Umbilical cord (tissue), 2 donors: ENCODE measurements around the gene PLCB1. TPM values are rescaled to one million over a fixed set of nuclear protein-coding genes. Genes with fewer than 3 reads are reported as not detected.
"Not testable (repeated sequence)": the region's sequence is repeated elsewhere in the genome, so short reads cannot be mapped to it uniquely, and the experiment has no call there.

Experiments used
- DNase-seq: peaks from one replicate; pipeline ENCODE4 v3.0.0-alpha.2; 2015; ENCODE audit warnings: low spot score
- total RNA-seq: library from RNA; depleted of rRNA; stranded (reverse); fragments of >200 nt; gene quantifications from one replicate; pipeline ENCODE4 v1.2.3, GENCODE V29; 2014; ENCODE audit warnings: low replicate concordance; ENCODE audit not compliant: insufficient read depth

Gene PLCB1
- total RNA-seq, 1 donor from 2014 or later: 49.1 TPM

DNA sequence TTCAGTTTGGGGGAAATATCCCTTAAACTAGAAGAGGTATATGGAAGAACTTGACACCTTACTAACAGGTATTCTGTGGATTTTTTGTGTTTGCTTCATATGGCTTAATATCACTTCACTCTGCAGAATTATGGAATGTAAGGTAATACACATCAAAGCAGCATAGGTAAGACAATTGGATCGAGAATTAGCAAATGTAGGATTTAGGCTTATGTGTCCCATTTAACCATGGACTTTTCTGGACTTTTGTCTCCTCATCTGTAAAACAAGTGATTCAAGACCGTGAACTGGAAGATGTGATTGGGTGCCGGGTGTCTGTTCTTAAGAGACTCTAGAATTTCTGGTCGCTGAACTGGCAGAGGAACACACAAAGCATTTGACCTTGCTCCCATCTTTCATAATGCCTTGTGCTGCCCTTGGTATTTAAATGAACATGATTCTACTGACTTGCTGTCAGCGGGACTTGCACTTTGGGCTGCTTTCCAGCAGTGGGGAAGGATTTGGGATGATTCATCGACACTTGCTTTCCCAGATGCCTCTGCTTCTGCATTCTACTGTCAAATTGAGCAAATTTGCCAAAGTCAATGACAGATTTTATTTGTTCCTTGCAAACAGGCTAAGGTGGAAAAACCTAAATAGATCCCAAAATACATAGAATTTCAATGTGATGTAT is 199.8 kb downstream of the PLCB1 start:
- DNase-seq: peak; percentile 46

DNA sequence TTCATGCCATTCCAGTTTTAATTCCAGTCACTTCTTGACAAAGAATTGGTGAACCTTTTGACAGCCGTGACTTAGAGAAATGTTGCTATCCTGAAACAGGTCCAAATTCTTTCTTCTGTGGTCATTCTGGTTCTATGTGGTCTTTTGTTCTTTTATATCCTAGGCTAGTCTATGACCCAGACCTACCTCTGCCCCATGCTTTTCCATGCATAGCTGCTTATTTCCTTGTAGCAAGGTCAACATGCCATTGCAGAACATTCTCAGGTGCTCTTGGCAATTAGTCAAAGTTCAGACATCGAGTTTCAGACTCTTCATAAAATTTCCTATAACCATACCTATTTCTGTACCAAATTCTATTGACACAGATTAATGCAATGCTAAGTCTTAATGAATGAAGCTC is 202.6 kb downstream of the PLCB1 start:
- no peak for DNase-seq

DNA sequence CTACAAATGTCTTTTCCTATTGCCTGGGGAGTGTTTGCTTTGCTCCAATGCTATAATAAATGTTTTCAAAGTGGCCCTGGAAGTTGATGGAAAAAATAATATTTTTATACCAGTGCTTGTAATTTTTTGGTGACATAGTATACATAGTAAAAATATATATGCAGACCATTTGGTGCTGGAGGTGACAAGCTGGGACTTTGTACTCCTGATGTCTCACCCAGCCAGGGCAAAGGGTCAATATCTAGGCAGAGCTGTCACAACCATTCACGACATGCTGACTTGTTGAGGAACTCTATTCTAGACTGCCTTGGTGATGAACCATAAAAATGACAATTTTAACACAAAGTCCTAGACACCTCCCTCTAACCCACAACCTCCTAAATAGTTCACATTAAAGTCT is 203.0 kb downstream of the PLCB1 start:
- DNase-seq: no peak

DNA sequence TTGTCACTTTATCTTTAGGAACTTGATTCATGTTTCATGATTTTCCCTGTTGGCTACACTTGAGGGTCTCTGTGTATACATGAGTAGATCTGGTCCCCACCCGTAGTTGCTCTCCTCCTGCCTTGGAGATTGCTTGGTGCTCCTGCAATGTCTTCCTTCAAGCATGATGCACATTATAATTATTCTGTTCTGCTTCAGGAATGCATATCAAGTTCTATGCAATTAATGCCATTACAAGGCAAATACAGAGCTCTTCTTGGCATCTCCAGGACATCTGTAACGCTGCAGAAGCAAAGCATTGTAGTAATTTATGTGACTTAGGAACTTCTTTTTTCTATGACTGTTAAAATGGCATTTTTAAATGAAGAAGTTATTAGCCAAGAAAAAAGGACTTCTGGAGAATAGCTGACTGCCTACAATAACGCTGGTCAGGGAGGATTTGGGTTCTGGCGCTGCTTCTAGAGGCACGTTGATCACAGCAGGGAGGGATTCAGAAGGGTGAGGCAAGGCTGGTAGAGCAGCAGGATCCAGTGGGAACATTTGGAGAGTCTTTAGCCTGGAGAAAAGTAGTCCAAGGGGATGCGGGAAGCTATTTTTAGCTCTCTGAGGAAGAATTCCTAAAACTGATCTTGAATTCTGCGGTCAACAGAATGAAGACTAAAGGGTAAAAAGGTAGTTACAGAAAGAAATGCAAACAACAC is 203.6 kb downstream of the PLCB1 start:
- DNase-seq: no peak

DNA sequence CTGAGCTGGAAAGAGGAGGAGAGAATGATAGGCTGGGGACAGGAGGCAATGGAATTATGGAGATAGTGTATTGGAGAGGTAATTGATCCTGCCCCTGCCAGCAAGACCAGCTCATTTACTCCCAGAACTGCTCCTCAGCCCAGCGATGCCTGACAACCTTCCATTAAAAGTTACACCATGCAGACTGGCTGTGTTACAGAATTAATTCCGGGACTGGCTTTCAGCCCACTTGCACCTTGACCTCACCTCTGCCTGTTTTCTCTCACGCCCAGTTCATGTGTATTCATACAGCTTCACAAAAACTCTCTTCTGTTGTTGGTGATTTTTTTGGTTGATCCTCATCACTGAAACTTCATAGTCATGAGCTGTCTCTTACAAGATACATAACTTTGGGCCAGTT is 207.3 kb downstream of the PLCB1 start:
- DNase-seq: no peak

DNA sequence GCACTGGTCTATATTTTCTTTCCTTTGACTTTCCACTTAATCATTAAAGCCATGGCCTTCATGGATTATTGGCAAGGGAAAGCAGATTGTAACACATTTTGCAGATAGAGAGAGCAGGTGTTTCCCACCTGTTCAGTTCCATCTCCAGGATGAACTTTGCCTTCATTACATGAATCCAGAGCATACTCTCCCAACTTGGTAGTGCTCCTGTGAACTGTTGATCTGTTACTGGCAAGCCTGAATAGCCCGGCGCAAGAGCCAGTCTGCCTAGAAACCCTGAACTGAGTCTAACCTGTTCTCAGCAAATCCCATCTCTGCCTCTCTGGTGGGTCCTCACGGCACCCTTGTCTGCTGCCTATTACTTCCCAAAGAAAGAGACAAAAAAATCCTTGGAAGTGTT is 210.3 kb downstream of the PLCB1 start:
- no peak for DNase-seq

DNA sequence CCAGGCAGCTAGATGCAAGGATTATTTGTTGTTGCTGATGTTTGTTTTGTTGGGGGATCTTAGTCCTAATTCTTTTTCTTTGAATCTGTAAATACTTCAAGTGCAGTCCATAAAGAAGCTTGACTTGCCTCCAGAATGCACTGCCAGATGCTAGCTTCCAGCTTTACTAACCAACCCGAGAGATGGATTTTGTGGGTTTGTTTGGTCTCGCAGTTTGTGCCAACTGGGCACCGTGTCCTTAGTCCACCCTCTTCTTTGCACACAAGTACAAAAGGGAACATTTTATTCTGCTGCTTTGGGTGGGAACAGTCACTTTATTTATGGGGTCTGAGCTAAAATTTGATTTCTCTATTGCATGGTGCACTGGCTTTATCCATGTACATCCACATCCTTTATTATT is 212.0 kb downstream of the PLCB1 start:
- DNase-seq: no peak

DNA sequence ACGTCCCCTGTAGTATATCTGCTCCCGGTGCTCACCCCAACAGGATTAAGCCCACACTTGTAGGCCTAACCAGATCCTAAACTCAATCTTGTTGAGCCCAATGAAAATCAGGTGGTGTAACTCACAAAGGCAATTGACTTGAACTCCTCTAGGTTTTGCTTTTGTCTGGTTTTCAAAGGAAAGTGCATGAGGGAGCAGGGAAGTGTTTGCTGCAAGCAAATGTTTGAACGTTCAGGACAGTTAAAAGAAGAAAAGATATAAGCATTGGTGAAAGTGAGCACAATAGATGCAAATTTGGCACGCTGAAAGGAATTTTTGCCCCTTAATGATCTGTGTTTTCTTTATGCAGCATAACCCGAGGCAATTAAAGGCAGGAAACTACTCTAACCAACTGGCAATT is 212.6 kb downstream of the PLCB1 start:
- no peak for DNase-seq

DNA sequence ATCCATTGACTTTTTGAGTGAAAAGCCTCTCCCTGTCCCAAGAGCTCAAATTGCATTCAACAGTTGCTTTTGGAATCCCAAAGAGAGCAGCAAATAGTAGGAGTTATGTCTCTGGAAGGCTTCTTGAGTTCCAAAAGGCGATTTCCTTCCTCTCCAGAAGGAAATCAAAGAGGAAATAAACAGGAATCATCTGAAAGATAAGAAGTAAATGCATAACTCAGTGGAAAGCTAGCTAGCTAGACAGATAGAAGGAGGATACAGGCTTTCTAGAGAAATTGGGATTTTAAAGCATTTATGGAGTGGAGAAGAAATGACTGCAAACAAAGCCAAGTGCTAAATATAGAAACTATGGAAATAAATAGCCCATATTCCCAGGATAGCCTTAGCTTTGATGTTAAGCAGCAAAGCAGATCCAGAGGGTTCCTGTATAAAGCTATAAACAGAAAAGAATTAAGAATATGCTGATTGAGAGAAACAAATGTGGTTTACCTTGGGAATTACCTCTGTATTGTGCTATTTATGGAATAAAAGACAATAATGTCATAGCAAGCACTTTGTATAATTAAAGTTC is 214.7 kb downstream of the PLCB1 start:
- peak; percentile 18 for DNase-seq

DNA sequence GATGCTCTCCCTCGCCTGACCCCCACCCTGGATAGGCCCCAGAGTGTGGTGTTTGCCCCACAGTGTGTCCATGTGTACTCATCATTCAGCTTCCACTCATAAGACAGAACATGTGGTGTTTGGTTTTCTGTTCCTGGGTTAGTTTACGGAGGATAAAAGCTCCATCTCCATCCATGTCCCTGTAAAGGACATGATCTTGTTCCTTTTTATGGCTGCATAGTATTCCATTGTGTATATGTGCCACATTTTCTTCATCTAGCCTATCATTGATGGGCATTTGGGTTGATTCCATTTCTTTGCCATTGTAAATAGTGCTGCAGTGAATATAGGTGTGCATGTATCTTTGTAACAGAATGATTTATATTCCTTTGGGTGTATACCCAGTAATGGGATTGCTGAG is 218.2 kb downstream of the PLCB1 start:
- not testable (repeated sequence) for DNase-seq

DNA sequence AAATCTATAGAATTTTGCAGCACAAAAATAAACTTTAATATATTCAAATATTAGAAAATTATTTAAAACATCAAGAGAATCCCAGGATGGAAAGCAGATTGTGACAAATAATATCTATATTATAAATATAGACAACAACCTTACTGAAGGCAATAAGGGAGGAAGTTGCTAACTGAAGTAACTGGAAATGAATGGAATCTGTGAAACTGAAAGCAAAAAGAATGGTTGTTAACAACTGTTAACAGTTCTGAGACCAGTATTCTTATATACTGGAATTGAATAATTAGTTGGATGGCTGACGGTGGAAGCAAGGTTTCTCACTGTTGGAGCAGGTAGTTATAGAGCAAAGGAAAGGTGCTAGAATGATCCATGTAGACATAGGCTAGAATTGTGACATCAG is 220.4 kb downstream of the PLCB1 start:
- no peak for DNase-seq

DNA sequence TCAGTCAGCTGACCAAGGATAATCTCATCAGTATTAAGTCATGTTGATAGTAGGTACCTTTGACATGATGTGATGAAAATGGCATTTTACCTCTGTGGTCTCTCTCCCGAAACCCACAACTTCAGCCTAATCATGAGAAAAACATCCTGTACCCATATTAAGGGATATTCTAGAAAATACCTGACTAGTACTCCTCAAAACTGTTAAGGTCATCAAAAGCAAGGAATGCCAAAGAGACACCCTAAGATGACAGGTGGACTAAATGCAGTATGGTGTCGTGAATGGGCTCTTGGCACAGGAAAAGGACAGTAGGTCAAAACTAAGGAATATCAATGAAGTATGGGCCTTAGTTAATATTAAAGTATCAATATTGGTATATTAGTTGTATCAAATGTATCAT is 221.4 kb downstream of the PLCB1 start:
- no peak for DNase-seq

DNA sequence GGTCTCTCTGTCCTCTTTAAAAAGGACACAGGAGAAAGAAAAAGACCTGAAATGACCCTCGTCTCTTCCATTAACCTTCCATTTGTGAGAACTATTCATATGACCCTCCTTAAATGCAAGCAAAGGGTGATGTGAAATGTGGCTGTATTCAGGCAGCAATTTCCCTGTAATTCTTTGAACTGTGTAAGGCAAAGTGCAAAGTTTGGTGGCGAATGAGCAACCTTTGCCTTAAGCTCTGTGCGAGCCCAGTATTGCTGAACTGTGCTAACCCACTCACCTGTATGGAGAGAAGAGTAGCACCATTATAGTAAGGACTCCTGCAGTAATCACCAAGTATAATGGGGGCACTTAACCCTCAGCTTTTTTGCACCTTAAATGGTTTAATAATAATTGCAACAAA is 223.4 kb downstream of the PLCB1 start:
- DNase-seq: no peak

DNA sequence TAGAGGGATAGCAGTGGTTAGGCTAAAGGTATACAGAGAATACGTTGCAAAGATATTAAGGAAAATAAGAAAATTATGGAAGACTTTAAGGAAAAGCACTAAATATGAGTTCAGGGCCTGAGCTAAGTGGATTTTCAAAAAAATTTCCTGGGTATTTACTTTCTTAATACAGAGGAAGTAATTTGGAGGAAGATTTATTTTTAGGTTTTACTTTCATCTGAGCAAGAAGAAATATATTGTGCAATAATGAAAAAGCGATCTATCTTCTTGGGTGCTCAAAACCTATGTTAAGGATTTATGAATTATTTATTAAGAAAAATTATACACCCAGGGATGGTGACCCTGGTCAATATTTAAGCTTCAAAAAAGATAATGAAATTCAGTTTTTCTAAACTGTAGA is 224.7 kb downstream of the PLCB1 start:
- DNase-seq: no peak

DNA sequence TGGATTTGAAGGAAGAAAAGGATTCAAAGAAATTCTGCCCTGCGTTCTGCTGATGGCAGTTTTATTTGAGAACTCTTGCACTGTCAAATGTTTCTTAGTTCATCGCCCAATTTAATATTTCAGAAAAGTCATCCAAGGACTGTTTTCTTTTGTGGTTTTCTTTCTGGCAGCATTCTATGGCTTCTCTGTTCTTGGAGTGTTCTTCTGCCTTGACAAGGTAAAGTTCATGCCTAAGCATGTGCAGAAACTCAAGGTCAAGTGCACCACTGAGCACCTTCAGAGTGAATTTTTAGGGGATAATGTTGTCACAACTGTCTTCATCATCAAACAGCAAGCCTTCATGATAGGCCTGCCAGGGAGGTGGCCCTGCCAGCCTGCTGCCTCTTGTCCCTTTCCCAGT is 225.6 kb downstream of the PLCB1 start:
- no peak for DNase-seq

DNA sequence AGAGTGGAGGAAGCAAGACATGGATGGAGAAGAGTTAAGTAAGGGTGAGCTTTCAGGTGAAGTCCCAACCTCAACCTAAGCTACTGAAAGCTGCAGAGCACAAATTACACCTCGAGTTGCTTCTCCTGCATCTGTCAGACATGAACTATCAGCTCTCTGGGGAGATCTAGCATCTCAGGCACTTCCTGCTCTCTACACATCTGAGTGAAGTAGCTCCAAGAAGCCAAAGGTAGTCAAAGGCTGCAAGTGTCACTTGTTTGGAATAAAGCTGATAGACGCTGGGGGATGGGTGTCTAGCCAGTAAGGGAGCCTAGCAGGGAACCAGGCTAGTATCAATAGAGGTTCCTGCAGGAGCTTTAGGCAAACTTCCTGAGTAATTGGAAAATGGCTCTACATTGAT is 228.0 kb downstream of the PLCB1 start:
- no peak for DNase-seq

DNA sequence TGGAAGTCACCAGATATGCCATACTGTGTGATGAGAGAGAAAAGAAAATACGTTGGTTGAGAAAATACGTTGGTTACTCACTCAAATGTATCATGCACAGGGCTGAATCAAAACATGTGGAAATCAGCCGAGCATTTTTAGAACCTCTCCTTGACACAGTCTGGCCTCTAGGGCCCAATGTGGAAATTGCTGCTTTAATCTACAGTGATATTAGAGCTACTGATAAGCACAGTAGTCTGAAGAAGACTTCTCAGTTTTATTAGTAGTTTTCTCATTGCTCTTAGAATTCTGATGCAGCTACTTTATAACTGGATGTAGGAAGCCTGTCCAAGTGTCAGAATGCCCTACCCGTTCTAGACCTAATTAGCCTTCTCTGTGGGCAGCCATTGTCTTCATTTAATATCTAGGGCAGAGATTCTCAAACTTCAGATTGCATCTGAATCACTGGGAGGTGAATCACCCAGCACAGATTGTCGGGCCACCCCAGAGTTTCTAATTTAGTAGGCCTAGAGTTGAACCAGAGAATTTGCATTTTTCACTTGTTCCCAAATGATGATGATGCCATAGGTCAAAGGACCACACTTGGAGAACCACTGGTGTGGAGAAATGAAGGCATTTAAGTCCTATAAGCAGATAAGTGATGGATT is 229.1 kb downstream of the PLCB1 start:
- no peak for DNase-seq

DNA sequence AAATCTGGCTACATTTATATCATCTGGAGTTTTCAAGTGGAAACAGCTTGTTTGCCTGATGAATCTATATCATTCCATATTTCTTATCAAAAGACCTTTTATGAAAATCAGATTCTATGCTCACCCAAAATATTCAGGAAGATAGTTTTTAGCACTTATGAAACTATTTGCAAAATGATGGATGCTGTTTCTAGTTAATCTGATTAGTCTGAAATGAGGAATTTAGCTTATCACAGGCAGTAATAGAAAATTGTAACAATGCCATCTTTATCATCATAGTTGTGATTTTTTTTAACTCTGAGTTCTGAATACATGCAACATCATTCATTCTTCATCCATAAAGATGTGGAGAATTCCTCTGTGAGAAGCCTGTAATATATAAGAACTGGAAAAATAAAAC is 229.7 kb downstream of the PLCB1 start:
- DNase-seq: no peak

DNA sequence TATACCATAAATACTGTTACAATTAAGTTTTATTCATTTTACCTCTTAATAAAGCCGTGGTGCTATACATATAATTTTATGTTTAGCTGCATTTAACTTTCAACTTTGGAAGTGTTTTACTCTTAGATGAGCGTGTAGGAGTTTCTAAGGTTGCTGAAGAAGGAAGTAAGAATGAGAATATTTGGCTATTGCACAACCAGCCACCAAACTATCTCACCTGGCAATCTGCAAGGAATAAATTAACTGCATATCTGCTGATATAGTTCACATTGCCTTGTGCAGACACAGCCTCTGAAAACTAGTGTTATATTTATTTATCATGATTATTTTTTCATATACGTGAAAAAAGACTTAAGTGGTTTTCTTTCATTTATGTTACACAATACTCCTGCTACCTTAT is 230.4 kb downstream of the PLCB1 start:
- no peak for DNase-seq

DNA sequence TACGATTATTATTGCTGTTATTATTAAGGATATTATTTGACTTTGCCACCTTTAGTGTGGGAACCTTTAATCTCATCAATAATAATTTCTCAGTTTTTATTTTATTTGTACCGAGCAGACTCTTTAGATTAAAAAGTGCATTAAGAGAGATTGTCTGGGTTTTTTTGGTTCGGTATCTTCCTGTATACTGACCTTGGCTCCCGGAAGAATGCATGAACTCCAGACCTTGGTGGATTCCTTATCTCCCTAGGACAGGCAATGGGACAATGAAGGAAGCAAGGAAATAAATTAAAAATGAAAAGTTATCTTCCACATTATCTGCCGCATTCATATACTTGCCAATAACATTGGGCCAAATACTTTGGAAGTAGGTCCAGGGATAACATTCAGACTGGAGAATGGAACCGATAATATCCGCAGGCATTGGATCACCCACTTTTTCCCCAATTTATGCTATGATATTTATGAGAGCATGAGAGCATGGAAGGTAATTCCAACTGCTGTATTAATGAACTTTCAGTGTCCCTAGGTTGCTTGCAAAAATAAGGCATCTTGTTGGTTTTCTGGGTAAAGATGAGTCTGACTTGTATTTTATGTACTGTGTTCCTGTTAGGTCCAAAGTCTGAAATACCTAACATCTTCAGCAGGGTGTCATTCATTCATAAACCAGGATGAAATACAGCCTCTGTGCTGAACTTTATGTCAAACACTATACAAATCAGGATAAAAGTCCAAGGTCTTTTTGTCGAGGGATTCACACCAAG is 232.1 kb downstream of the PLCB1 start:
- DNase-seq: no peak

DNA sequence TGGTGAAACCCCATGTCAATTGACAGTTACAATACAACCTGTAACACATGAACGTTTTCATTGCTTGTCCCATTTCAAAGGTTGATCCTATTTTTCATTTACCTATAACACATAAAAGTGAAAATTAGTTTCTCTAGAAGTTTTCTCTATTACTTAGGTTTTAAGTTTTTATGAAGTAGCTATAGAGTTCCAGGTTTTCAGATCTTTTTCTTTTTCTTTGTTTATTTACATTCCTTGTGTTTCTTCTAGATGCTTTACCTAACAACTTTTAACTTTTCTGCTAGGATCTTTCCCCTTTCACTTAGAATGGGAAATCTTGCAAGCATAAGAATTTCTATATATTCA is 232.6 kb downstream of the PLCB1 start:
- no peak for DNase-seq

DNA sequence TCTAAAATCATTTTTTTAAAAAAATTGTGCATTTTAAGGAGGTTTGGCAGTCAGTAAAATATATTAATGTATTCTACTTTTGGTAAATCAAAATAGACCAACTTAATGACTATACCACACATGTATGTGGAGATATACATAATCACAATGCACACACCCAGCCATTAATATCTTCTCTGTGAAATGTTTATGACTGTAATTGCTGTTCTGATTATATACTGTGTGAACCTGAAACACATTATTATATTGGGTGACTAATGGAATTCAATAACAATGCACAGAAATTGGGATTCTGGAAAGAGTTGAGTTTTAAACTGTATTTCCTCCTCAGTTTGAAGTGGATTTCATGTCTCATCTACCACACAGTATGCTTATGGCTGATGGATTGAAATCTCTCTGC is 233.6 kb downstream of the PLCB1 start:
- DNase-seq: no peak
